PC-3 (cell line): Measurements from ENCODE around the gene VAV3.

Experiments used
- CTCF ChIP-seq: fragments of 300-600 bp; sonication (generic); conservative IDR thresholded peaks from 2 replicates; pipeline ENCODE4 v1.5.1; 2017; ENCODE audit warnings: antibody characterized with exemption, low read depth, mild to moderate bottlenecking, low read length
- EZH2 ChIP-seq: fragments of 300-600 bp; sonication (generic); IDR thresholded peaks from one replicate; pipeline ENCODE4 v1.6.1; 2017; ENCODE audit warnings: antibody characterized with exemption, mild to moderate bottlenecking, low read length; ENCODE audit not compliant: unreplicated experiment
- EZH2phosphoT487 ChIP-seq: fragments of 300-600 bp; sonication (generic); IDR thresholded peaks from 2 replicates; pipeline ENCODE4 v1.6.1; 2018; ENCODE audit warnings: mild to moderate bottlenecking, antibody characterized with exemption, low read length, borderline replicate concordance

DNA sequence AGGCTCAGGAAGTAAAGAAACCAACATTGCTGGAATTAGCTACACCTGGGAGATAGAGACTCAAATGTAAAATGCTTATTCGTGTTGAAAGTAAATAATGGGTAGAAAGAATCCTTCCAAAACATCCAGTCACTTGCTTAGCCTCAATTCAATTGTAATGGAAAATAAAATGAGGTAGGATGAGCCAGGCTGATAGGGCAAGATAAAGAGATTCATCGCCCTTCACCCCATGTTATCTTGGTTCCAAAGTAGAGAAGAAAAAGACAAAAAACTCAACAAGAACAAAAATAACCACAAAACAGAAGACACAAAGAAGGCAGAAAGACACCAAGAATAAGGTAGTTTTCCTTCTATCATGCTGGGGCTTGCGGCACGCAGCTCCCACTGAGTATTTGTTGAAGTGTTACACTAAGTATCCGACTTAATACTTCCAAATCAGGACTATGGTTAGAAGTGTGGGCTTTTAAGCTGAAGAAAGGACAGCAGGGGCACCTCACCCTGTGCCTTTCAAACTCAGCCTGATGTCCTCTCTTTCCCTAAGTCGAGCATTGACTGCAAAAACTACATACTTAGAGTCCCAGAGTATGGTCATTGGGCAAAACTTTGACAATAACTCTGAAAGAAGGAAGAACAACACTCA lies 202.1 kb downstream of the VAV3 start:
- TF ChIP-seq CTCF = no peak
- TF ChIP-seq EZH2 = no peak
- no peak for TF ChIP-seq EZH2phosphoT487
